ENCODE data around the gene CFTR.
A peak's percentile ranks its signal among the peaks of the same experiment; 100 is the strongest.

CFTR gene

GRCh38 chr7:117479225-117480054 lies at the start of gene CFTR:
Gene CFTR, plus strand, starts transcription at chr7:117480025. Its CDS starts 70 bp downstream, at chr7:117480095.
- no peak for DNase-seq (ENCODE audit: low spot score)
- no peak for TF ChIP-seq CTCF (IDR thresholded peaks at IDR 0.05; ENCODE audit: extremely low read depth, missing control alignments)

GRCh38 chr7:117435475-117436043 lies 44.3 kb upstream of the CFTR start:
- DNase-seq (ENCODE audit: low spot score): peak; percentile 55
- TF ChIP-seq CTCF (IDR thresholded peaks at IDR 0.05; ENCODE audit: extremely low read depth, missing control alignments): no peak

- no peak for TF ChIP-seq CTCF (IDR thresholded peaks at IDR 0.05; ENCODE audit: extremely low read depth, missing control alignments)
- no peak for DNase-seq (ENCODE audit: low spot score)
These were observed 35.2 kb upstream of the CFTR start for GRCh38 chr7:117444646-117445045.

- no peak for DNase-seq (ENCODE audit: low spot score)
- TF ChIP-seq CTCF (IDR thresholded peaks at IDR 0.05; ENCODE audit: extremely low read depth, missing control alignments): no peak
These were observed 34.6 kb upstream of the CFTR start for GRCh38 chr7:117445206-117445605.

GRCh38 chr7:117446220-117446815 lies 33.5 kb upstream of the CFTR start:
- TF ChIP-seq CTCF (IDR thresholded peaks at IDR 0.05; ENCODE audit: extremely low read depth, missing control alignments): no peak
- no peak for DNase-seq (ENCODE audit: low spot score)

GRCh38 chr7:117448655-117449054 lies 31.2 kb upstream of the CFTR start:
- no peak for DNase-seq (ENCODE audit: low spot score)

More at GRCh38 chr7:117448655-117449054, 31.2 kb upstream of the CFTR start:
- no peak for TF ChIP-seq CTCF (IDR thresholded peaks at IDR 0.05; ENCODE audit: extremely low read depth, missing control alignments)
